DOHH2 (cell line): ENCODE data around the gene KLHL26.

ENCODE experiments used
- H3F3A ChIP-seq: fragments of 200-600 bp; sonication (generic), shearing (Covaris generic); 2 replicates; pipeline ENCODE4 v1.6.0; 2016; ENCODE audit warnings: antibody characterized with exemption, mild to moderate bottlenecking; ENCODE audit not compliant: control insufficient read depth, insufficient read depth
- H3K27ac ChIP-seq: fragments of 200-600 bp; sonication (generic); 2 replicates; pipeline ENCODE4 v1.5.1; 2014; ENCODE audit warnings: low read depth, mild to moderate bottlenecking, low read length, moderate library complexity
- H3K27me3 ChIP-seq: fragments of 200-600 bp; sonication (generic); 2 replicates; pipeline ENCODE4 v1.6.1; 2014; ENCODE audit warnings: mild to moderate bottlenecking, low read length, mixed read lengths; ENCODE audit not compliant: control insufficient read depth
- H3K36me3 ChIP-seq: fragments of 200-600 bp; sonication (generic); 2 replicates; pipeline ENCODE4 v1.6.1; 2014; ENCODE audit warnings: mild to moderate bottlenecking, low read length, moderate library complexity, mixed read lengths; ENCODE audit not compliant: control insufficient read depth
- H3K4me1 ChIP-seq: fragments of 200-600 bp; sonication (generic); 2 replicates; pipeline ENCODE4 v1.6.1; 2014; ENCODE audit warnings: mild to moderate bottlenecking, low read length, mixed read lengths; ENCODE audit not compliant: control insufficient read depth
- H3K4me2 ChIP-seq: fragments of 200-600 bp; sonication (generic); 2 replicates; pipeline ENCODE4 v1.6.0; 2014; ENCODE audit warnings: mild to moderate bottlenecking, low read length, moderate library complexity
- H3K4me3 ChIP-seq: fragments of 200-600 bp; sonication (generic); 2 replicates; pipeline ENCODE4 v1.5.1; 2014; ENCODE audit warnings: mild to moderate bottlenecking, low read length, mixed read lengths
- H3K79me2 ChIP-seq: fragments of 200-600 bp; sonication (generic); 2 replicates; pipeline ENCODE4 v1.6.1; 2014; ENCODE audit warnings: mild to moderate bottlenecking, low read length, mixed read lengths; ENCODE audit not compliant: control insufficient read depth
- H3K9me2 ChIP-seq: fragments of 200-600 bp; sonication (generic); replicated peaks from 2 replicates; pipeline ENCODE4 v1.6.1; 2014; ENCODE audit warnings: mild to moderate bottlenecking, low read length, mixed read lengths; ENCODE audit not compliant: control insufficient read depth
- H3K9me3 ChIP-seq: fragments of 200-600 bp; sonication (generic); 2 replicates; pipeline ENCODE4 v1.6.1; 2014; ENCODE audit warnings: antibody characterized with exemption, low read length, mixed read lengths; ENCODE audit not compliant: control insufficient read depth, insufficient read depth
- H4K20me1 ChIP-seq: fragments of 200-600 bp; sonication (generic); 2 replicates; pipeline ENCODE4 v1.6.0; 2014; ENCODE audit warnings: low read depth, mild to moderate bottlenecking, antibody characterized with exemption, low read length, moderate library complexity; ENCODE audit not compliant: control insufficient read depth, insufficient read depth
- EZH2phosphoT487 ChIP-seq: fragments of 200-600 bp; sonication (generic); IDR thresholded peaks from 2 replicates; pipeline ENCODE4 v1.6.1; 2017; ENCODE audit warnings: borderline replicate concordance, mild to moderate bottlenecking, antibody characterized with exemption, low read length, moderate library complexity, mixed read lengths
- TF ChIP-seq, protein P1 (sequence below): fragments of 200-600 bp; sonication (generic); IDR thresholded peaks from one replicate; pipeline ENCODE4 v1.5.1; 2014; ENCODE audit warnings: antibody characterized with exemption, mild to moderate bottlenecking, low read depth, low read length; ENCODE audit not compliant: poor library complexity, severe bottlenecking

Gene KLHL26

DNA sequence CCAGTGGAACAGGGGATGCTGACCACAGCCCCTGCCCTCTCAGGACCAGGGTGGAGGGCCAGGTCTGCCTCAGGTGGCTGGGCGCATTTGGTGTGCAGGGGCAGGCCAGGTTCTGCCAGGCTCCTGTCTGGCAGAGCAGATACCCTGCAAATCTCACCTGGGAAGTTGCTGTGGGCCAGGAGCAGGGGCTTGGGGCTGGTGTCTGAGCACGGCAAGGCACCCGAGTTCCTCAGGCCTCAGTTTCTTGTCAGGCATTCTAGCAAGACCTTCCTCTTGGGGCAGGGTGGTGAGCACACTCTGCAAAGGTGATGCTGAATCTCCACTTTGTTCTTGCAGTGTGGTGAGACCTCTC, 47.8 kb downstream of the KLHL26 start:
- Histone ChIP-seq H3K27me3 (no peaks in the 10 kb centered on the region), H4K20me1 (0 out of 2 replicates have a peak, but pooled peaks cover 3% of the 10 kb centered on the region), H3F3A (no peaks in the 10 kb centered on the region), H3K4me1 (peaks cover 21% of the 10 kb centered on the region), H3K9me2 (no peaks in the 10 kb centered on the region), H3K9me3 (no peaks in the 10 kb centered on the region), H3K79me2 (peaks cover 32% of the 10 kb centered on the region), H3K4me2 (peak overlapping the region; percentile 95), H3K36me3 (no peaks in the 10 kb centered on the region), H3K27ac (no peak overlapping the region), H3K4me3 (peak overlapping the region; percentile 89; the same call in 1 of the 2 replicates)
- TF ChIP-seq EZH2phosphoT487 = no peak
- TF ChIP-seq, protein P1, sequence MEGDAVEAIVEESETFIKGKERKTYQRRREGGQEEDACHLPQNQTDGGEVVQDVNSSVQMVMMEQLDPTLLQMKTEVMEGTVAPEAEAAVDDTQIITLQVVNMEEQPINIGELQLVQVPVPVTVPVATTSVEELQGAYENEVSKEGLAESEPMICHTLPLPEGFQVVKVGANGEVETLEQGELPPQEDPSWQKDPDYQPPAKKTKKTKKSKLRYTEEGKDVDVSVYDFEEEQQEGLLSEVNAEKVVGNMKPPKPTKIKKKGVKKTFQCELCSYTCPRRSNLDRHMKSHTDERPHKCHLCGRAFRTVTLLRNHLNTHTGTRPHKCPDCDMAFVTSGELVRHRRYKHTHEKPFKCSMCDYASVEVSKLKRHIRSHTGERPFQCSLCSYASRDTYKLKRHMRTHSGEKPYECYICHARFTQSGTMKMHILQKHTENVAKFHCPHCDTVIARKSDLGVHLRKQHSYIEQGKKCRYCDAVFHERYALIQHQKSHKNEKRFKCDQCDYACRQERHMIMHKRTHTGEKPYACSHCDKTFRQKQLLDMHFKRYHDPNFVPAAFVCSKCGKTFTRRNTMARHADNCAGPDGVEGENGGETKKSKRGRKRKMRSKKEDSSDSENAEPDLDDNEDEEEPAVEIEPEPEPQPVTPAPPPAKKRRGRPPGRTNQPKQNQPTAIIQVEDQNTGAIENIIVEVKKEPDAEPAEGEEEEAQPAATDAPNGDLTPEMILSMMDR = no peak

DNA sequence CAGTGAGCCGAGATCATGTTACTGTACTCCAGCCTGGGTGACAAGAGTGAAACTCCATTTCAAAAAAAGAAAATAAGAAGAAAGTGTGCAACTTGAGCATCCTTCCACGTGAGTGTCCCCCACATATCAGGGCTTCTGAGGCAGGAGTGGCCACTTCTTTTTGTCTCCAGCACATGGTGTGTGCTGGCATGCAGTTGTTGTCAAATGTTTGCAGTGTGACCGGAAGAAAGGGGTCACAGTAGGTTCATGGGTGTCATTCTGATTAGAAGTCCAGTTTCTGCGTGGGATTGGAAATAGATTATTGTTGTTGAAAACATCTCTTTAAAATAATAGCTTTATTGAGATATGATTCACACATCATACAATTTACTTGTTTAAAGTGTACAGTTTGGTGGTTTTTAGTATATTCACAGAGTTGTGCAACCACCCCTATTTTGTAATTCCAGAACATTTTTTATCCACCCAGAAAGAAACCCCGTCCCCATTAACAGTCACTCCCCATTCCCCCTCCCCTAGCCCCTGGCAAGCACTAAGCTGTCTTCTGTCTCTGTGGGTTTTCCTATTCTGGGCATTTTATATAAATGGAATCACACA, 48.9 kb downstream of the KLHL26 start:
- Histone ChIP-seq H3K9me2 (no peaks in the 10 kb centered on the region), H3K4me2 (no peak overlapping the region), H4K20me1 (0 out of 2 replicates have a peak, but pooled peaks cover 3% of the 10 kb centered on the region), H3K9me3 (no peaks in the 10 kb centered on the region), H3K4me1 (peaks cover 21% of the 10 kb centered on the region), H3F3A (no peaks in the 10 kb centered on the region), H3K36me3 (no peaks in the 10 kb centered on the region), H3K27me3 (no peaks in the 10 kb centered on the region), H3K4me3 (no peak overlapping the region), H3K27ac (no peak overlapping the region), H3K79me2 (peaks cover 34% of the 10 kb centered on the region)
- TF ChIP-seq, protein P1 = no peak
- no peak for TF ChIP-seq EZH2phosphoT487

DNA sequence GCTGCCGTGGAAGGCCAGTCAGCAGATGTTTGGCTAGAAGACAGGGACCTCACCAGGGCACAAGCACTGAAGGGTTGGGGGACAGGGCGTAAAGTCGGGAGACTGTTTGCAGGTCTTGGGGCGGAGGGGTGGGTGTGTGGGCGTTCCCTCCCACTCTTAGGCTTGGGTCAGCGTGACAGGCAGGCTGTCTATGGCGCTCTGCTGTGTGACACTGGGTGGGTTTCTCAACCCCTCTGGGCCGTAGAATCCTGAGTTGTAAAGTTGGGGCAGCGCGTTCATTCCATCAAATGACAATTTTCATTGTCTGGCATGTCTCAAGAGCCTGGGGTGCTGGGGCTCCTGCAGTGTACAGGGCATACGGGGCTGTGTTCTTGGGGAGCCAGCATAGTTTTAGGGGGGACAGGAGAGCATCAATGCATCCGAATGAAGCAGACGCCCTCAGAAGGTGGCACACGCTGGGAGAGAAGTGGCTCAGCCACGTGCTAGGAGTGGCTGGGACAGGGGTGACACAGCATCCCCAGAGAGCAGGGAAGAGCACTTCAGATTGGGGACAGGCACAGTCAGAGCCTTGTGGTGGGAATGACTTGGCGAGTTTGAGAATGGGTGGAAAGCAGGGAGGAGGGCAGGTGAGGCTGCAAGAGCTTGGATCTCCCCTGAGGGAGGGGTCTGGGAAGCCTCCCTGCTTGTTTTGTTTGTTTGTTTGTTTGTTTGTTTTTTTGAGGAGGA, 51.1 kb downstream of the KLHL26 start:
- H3K79me2 ChIP-seq = peaks cover 34% of the 10 kb centered on the region
- no peaks in the 10 kb centered on the region for H3K9me3 ChIP-seq
- no peaks in the 10 kb centered on the region for H3K36me3 ChIP-seq
- TF ChIP-seq EZH2phosphoT487 = no peak
- TF ChIP-seq, protein P1 = no peak
- H3K4me3 ChIP-seq = no peak overlapping the region
- H4K20me1 ChIP-seq = 0 out of 2 replicates have a peak, but pooled peaks cover 3% of the 10 kb centered on the region
- no peaks in the 10 kb centered on the region for H3K9me2 ChIP-seq
- peaks cover 12% of the 10 kb centered on the region for H3K4me1 ChIP-seq
- no peaks in the 10 kb centered on the region for H3F3A ChIP-seq
- no peaks in the 10 kb centered on the region for H3K27me3 ChIP-seq
- H3K4me2 ChIP-seq = no peak overlapping the region
- H3K27ac ChIP-seq = no peak overlapping the region
